ENCODE data around the gene NDUFB10.
A peak's percentile ranks its signal among the peaks of the same experiment; 100 is the strongest.
"Not testable (repeated sequence)": the region's sequence is repeated elsewhere in the genome, so short reads cannot be mapped to it uniquely, and the experiment has no call there.

NDUFB10 gene

DNA sequence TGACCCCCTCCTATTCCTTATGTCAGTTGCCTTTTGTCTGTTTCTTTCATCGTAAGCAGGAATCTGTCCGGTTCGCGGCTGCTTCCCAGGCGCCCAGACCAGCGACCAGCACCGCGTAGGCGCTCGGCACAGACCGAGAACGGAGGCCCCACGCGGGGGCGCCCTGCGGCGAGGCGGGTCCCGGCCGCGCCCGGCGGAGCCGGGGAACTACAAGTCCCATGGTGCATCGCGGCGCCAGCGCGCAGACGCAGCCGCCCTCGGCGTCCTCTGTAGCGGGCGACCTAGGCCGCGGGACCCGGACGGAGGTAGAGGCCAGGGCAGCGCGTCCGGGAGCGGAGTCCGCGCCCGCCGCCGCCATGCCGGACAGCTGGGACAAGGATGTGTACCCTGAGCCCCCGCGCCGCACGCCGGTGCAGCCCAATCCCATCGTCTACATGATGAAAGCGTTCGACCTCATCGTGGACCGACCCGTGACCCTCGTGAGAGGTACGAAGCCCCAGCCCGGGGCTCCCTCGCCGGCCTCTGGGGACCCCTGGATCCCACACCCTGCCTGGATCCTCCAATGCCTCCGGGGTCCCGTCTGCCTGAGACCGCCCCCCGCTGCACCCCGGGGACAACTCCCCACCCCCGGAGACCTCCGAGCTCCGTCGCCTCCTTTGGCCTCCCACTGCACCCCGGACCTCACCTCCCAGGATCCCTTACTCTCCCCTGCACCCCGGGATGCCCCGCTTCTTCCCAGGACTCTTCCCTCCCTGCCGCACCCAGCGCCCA, at the start of gene NDUFB10:
TSS of gene NDUFB10 (plus strand) at position 270 of the 771 bp plus-strand sequence. CDS start at position 357, 87 bp downstream.
- peak; percentile 87 for DNase-seq

DNA sequence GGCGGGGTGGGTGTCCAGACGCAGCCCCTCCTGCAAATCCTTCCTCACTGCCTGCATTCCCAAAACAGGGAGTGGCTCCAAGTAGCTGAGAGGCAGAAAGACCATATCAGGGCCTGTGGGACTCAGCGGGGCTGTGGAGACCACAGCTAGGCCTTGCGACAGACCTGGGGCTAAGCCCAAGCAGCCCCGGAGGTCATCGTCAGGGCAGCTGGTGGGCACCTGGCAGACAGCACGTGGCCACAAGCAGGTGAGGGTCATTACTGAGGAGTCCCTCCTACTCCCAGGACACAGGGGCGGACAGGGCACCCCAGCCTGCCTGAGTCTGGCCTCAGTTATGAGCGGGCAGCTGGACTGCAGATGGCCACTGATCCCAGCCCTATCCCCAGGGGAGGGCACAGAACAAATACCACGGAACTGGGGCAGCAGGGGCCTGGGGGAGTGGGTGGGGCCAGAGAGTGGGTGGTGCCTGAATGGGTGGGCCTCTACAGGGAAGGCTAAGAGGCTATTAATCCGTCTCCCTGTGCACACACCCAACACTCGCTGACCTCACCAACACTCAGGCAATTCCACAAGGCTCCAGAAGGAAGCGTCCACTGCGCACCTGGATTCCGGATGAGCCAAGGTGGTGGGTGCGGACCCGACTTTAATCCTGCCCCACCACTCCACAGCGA, 49.6 kb upstream of the NDUFB10 start:
- no peak for DNase-seq

DNA sequence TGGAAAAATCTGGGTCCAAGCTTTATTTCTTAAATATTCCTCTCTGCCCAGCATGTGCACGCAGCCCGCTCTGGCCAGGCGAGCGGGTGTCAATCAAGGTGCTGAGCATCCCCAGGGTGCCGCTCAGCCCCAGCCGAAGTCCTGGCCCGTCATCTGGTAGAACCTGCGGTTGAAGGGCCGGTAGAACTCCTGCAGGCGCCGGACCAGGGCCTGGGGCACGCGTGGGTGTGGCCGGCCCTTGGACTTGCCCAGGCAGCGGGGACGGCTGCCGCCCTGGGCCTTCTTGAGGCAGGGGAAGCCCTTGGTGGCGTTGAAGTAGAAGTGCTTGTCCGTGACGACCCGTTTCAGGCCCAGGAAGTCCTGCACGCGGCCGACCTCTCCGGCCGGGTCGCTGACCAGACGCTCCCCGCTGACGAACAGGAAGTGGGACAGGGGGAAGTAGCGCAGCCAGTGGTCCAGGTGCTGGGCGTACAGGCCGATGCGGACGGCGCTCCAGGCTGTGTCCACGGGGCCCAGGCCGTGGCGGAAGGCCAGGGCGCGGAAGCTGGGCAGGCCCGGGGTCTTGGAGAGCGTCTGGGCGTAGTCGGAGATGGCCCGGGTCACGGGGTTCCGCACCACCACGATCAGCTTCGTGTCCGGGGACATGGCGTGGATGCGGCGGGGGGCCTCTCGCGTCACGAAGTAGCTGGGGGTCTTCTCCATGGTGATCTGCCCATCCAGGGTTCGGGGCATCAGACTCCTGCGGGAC, 47.7 kb upstream of the NDUFB10 start:
- DNase-seq, result no peak

DNA sequence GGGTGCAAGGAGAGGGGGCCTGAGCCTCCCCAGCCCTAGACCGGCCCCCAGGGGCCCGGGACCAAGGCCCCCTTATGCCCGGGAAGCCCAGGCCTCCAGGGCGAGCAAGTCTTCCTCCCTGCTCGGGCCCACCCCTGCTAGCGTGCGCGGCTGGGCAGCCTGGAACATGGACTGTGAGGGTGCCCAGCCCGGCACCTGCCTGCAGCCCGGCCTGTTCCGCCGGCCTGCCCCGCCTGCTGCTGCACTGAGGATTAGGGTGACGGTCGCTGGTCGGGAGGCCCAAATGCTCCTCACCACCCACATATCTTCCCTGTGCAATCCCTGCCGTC, 47.2 kb upstream of the NDUFB10 start:
- no peak for DNase-seq

DNA sequence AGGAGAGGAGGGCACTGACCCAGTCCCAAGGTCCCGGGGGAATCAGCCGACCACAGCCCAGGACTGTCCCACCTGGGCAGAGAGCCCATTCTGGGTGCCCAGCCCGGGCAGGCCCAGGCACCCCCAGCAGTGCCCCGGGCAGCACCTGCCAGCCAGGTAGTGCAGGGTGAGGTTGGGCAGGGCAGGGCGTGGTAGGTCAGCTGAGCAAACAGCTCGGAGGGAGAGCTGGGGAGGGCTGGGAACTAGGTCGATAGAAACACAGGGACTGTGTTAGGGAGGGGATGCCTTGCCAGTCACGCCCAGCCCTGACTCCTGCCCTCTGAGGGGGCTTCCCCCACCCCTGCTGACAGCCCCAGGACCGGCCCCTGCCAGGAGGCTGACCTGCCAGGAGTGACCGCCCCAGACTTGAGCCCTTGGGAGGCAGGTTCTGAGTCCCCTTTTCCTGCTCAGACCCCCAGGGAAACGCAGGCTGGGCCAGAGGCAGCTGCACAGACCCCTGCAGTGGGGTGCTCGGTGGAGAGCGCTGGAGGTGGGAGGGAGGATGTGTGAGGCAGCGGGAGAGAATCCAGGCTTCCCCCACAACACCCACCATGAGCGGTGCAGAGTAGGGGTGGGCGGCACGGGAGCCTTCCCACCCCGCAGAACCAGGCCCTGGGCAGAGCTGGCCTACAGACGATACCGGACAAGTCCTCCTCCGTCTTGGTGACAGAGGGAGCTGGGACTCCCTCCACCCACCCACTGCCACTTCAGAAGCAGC, 45.8 kb upstream of the NDUFB10 start:
- no peak for DNase-seq

DNA sequence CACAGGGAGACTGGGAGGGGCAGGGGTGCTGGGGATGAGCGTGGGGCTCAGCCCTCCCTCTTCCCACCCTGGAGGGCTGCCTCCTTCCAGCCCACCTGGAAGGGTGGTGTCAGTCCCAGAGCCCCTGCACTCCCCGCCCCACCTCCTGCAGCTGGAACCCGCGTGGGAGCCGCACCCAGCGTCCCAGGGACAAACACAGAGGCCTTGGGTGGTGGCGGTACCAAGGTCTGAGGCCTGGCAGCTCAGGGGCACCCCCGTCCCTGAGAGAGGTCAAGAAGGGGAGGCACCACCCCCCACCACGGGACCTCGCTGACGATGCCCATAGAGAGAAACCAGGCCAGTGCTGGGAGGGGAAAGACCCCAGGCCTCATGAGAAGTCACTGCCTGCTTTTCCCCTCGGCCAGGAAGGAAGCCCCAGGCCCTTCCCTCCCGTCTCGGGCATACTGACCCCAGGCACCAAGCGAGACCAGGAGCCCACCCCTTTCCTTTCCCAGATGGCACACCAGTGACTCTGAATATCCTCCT, 45.2 kb upstream of the NDUFB10 start:
- DNase-seq, result no peak

DNA sequence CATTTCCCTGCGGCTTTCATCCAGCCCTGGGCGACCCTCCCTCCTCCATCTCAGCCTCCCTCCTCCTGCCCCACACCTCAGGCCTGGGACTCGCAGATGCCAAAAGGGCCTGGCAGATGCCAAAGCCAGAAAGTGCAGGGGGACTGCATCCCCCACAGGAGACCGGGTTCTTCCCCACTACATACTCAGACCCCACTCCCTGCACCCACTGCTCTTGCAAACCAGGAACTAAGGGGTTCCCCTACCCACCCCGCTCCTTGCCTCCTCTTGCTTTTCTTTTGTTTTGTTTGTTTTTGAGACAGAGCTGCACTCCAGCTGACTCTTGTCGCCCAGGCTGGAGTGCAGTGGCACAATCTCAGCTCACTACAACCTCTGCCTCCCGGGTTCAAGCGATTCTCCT, 44.4 kb upstream of the NDUFB10 start:
- no peak for DNase-seq

DNA sequence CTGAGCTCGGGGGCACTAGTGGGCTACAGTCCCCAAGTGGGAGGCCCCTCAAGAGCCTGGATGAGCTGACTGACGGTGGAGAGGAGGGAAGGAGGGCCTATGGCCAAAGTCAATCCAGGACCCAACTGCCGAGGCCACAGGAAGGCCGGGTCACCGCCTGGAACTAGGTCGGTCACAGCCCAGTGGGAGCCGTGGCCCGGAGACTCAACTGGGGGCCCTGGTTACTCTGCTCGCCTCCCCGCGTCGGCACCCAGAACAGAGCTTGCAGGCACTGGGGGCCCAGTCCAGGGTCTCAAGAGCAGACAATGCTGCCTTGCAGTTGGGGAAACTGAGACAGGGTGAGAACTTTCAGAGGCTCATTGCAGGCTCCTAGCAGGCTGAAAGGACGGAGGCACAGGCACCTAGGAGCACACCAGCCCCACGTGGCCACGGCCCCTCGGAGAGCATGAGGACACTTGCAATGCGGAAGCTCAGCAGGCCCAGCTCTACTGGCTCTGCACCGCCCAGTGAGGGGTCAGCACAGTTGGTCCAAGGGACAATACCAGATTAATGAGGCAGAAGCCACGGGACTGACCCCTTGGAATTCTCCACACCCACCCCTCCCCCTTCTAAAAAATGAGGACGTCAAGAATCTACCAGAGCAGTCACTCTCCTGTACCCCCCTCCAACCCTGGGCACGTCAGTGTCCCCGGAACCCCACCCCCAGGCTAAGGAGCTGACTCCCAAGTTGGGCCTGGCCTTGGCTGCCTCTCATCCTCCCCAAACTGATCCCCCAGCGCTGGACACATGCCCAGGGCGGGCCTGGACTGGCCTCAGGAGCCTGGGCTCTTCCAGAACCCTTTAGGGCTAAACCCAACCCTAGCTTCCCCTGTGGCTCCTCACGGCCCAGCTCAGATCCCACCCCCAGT, 43.4 kb upstream of the NDUFB10 start:
- DNase-seq, result no peak

DNA sequence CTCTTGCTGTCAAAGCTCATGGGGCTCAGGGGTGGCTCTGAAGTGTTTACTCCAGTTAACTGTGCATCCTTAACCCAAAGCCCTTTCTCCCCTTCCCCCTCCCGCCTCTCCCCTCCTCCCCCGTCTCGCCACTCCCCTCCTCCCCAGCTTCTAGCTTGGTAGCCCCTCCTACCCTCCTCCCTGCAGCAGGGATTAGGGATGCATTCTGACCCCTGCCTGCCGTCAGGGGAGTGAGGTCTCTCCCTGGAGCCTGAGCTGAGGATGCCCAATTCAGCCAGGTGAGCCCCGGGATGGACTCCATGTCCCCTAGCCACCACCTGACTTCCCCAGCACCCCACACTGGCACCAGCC, 42.7 kb upstream of the NDUFB10 start:
- no peak for DNase-seq

DNA sequence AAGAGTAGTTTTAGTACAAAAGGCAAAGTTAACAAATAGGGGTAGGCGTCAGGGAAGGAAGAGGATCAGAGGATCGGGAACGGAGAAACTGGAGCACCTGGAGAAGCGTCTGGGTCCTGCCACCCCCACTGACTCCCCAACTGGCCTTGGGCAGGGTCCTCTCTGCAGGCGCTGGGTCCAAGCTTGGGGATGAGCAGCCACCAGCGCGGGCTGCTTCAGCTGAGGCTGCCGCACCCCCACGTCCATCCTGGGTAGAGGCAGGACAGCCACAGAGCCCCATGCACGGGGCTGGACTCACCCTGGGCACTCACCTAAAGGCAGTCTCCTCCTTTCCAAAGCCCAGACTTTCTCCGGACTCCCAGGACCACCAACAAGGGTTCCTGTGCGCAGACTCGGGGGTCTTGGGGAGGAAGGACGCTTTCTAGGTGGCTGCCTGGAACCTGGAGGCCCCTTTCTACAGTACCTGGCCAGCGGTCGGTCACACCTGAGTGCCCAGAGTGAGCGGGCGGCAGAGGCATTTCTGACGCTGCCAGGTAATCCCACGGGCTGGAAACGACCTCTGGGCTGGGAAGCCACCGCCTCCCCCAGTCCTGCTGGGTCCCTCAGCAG, 42.2 kb upstream of the NDUFB10 start:
- DNase-seq, result no peak

DNA sequence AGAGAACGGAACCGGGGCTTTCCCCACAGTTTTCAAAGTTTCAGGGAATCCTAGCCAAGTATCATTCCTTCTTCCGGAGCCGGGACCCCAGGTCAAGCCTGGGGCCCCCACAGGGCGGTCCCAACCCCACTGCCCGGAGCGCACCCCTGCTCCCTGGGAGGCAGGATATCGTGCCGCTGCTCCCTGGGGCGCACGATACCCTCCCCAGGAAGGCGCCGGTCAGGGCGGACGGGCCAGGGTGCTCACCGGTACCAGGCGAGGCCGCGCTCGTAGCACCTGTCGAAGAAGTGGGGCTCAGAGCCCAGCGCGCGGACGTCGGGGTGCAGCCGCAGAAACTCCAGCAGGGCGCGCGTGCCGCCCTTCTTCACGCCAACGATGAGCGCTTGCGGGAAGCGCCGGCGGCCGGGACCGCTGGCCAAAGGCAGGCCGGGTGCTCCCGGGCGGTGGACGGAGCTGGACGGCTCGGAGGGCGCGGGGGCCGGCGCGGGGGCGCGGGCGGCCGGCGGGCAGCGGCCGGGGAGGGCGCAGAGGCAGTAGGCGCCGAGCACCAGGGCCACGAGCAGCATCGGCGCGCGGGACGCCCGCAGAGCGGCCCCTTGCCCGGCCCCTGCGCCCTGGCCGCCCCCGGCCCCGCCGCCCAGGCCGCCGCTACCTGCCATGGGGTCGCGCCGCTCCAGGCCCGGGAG, 41.5 kb upstream of the NDUFB10 start:
- DNase-seq, result no peak

DNA sequence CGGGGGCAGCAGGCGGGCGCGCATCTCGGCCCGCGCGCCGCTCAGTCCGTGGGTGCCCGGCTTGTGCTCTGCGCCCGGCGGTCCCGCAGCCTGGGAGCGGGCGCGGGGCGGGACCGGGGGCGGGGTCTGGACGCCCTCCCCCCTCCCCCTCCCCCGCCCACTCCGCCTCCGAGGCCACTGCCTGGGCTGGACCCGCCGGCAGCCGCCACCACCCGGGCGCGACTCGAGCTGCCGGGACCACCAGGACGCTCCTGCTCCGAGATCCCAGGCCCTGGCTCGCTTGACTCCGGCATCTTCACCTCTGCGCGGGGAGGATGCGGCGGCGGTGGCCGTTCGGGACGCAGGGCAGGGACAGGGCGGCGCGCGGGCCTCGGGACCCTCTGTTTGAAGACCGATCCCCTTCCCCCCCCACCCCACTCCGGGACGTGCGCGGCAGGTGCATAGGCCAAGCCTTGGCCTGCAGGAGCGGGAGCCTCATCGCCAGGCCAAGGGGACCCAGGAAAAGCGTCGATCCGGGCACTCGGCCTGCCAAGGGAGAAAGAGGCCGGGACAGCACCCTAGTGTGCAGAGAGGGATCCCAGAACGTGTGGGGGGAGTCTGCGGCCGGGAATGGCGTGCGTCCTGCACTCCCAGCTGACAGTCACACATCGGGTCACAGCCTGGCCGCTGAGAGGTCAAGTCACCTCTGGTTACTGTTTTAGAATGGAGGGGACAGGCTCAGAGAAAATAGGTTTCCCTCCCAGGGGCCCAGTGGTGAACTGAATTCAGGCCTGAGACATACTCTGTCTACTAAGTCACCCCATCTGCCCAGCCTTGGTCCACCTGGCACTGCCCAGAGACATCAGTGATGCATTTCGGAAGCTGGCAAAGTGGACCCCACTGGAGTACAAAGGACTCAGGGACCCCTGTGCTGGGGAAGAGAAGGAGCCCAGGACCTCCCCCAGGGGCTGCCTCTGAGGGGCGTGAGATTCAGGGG, 40.7 kb upstream of the NDUFB10 start, which contains the start of gene HS3ST6:
TSS of gene HS3ST6 (minus strand) at position 65 of the 976 bp plus-strand sequence. CDS start 92 bp downstream, outside the sequence.
- no peak for DNase-seq

DNA sequence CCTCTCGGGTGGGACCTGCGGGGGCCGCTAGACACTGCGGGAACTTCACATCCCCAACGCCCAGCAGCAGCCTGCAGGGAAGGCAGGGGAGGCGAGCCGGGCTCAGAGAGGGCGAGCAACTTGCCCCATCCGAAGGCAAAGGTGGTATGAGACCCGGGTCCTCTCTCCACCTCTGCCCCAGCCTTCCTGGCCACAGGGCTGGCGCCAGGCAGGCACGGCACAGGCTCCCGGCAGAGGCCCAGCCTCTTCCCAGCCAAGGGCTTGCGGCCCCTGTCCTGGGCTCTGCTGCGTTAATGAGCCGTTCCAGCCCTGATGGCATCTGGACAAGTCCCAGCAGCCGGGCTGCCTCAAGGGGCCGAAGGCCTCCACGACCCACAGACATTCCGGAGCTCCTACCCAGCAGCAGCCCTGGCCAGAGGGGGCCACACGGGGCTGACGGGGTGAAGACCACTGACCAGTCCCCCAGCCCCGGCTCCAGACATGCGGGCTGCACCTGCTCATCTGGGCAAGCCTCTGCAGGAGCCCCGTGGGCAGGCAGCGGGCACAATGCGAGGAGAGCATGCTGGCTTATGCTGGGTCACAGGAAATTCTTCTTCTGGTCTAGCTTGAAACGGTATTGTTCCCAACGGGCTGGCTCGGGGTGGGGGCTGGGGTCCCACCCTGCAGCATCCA, 39.9 kb upstream of the NDUFB10 start:
- no peak for DNase-seq

DNA sequence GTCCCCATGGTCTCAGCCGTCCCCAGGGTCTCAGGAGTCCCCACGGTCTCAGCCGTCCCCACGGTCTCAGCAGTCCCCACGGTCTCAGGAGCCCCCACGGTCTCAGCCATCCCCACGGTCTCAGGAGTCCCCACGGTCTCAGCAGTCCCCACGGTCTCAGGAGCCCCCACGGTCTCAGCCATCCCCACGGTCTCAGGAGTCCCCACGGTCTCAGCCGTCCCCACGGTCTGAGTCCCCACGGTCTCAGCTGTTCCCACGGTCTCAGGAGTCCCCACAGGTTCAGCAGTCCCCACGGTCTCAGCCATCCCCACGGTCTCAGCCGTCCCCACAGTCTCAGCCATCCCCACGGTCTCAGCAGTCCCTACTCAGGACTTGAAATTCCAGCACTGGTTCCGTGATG, 39.2 kb upstream of the NDUFB10 start:
- not testable (repeated sequence) for DNase-seq

DNA sequence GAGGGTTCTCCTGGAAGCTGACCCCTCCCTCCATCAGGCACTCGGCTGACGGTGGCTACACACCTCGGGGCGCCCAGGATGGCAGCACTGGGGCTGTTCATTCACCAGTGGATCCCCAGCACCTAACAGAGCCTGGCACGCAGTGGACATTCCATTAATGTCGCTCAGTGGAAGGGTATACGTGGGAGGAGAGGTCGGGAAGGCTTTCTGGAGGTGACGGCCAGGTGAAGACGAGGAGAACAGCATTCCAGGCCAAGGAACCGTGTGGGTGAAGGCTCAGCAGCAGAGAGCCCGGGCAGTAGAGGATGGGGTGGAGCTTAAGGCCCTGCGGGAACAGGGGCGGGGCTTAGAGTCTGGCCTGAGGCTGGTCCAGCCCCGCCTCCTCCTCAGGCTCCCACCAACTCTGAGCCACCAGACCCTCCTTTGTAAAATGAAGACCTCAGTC, 38.6 kb upstream of the NDUFB10 start:
- DNase-seq, result no peak

DNA sequence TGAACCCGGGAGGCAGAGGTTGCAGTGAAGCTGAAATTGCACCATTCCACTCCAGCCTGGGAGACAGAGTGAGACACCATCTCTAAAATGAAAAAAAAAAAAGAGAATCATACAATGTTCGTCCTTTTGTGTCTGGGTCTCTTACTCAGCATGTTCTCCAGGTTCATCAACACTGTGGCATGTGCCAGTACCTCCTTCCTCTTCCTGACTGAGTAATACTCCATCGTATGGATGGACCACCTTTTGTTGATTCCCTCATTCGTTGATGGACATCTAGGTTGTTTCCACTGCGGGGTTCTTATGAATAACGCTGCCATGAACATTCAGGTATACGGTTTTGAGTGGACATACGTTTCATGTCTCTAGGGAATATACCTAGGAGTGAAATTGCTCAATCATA, 37.0 kb upstream of the NDUFB10 start:
- no peak for DNase-seq

DNA sequence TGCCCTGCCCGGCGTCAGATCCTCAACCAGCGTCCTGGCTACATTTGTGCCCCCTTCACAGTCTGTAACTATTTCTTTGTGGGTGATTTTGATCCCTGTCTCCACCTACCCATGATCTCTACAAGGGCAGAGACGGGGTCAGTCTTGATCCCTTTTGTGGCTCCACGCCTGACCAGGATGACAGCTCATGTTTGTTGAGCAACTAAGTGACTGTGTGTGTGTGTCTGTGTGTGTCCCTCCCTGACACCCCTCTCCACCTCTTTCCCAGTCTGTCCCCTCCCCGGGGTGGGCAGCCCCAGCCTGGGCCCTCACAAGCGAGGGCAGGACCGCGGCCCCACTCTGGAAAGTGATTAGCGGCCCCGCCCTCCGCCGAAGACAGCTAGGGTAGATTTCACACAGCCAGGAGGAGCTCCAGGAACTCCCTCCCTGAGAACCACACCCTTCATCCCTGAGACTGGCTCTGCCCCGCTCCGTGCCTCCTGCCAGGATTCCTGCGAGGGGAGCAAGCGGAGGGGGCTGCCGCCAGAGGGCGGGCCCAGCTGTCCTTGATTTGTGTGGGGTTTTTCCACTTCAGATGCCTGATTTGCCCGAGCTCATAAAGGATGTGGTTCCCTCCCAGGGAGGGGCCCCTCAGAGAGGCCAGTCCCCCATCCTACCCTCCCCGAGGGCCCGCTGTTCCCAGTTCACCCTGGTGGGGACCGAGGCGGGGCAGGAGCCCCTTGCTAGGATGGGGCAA, 35.9 kb upstream of the NDUFB10 start:
- peak; percentile 48 for DNase-seq

DNA sequence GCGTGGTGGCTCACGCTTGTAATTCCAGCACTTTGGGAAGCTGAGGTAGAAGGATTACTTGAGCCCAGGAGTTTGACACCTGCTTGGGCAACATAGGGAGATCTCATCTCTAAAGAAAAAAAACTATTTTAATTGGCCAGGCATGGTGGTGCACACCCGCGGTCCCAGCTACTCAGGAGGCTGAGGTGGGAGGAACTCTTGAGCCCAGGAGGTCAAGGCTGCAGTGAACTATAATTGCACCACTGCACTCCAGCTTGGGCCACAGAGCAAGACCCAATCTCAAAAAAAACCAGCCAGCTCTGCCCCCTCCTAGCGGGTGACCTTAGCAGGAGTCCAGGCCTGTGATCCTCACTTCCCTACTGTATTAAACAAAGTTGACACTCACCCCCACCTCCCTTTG, 35.2 kb upstream of the NDUFB10 start:
- no peak for DNase-seq

Measured in fibroblast of skin of right quadriceps (primary cell).